ENCODE data around the gene NRROS.

The NRROS gene

DNA sequence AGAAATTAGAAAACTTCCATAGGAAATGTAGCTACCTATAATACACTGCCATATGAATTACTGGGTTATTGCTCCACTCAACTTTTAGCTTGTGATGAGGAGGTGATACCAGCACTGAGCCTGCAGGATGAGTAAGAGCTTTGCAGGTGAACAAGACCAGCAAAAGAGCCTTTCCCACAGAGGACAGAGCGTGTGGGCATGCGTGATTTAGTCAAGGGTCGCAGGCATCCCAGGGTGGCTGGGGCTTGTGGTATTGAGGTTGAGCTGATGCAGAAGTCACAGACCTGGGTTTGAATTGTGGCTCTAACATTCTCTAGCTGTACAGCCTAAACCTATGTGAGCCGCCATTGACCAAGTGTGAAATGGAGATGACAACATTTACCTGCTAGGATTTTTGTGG, 5.6 kb downstream of the NRROS start:
- Histone ChIP-seq H3K27ac (ENCODE audit: low read depth, low read length) (no peak overlapping the region), H3K27me3 (ENCODE audit: control insufficient read depth in 5 of 5, insufficient read depth in 4 of 5, low read length in 5 of 5) (peaks cover 0 to 9% (median 5%) of the 10 kb centered on the region in 5 donors), H3K9ac (ENCODE audit: low read length in 5 of 5) (no peak overlapping the region), H3K4me3 (ENCODE audit: low read depth in 1 of 5, low read length in 5 of 5) (no peak overlapping the region), H3K9me3 (ENCODE audit: control insufficient read depth in 5 of 5, low read length in 5 of 5) (no peaks in the 10 kb centered on the region), H3K4me1 (ENCODE audit: control insufficient read depth in 5 of 5, insufficient read depth in 5 of 5, low read length in 5 of 5) (peaks cover under 1 to 49% (median 16%) of the 10 kb centered on the region in 5 donors), H3K36me3 (ENCODE audit: control insufficient read depth in 5 of 5, insufficient read depth in 5 of 5, low read length in 5 of 5) (peaks cover 0 to 15% (median 10%) of the 10 kb centered on the region in 5 donors)

DNA sequence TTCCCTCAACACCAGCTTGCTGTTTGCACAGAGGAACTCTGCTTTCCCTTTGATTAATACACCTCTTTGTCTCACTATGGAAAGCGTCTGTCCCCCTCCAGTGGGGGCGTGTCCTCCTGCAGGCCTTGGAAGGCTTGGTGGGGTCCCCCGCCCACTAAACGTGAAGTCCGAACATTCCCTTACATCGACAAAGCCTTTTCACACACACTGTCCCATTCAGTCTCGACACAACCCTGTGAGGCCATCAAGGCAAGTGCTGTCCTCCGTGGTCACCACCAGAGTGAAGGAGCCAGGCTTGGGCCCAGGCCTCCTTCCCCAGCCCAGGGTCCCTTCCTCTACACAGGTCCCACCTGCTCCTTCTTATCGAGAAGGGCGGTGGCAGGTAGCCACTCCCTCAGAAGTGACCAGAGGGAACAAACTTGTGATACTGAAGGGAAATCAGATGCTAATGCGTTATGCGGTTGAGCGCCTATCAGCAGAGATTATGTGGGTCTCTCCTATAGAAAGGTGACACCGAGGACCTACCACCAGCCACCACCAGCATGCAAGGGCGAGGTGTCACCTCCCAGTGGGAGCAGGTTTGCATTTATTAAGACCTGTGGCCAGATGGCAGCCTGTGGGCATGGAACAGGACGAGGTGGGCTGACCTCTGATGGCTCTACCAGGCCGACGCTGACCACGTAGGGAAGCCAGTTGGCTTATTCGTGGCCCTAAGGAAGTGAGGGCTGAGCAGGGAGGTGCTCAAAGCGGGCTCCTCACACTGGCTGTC, 6.6 kb downstream of the NRROS start:
- Histone ChIP-seq H3K36me3 (ENCODE audit: control insufficient read depth in 5 of 5, insufficient read depth in 5 of 5, low read length in 5 of 5) (peaks cover 0 to 15% (median 10%) of the 10 kb centered on the region in 5 donors), H3K4me3 (ENCODE audit: low read depth in 1 of 5, low read length in 5 of 5) (no peak overlapping the region), H3K9ac (ENCODE audit: low read length in 5 of 5) (peak overlapping the region in 1 of 5 donors; percentile 14), H3K27ac (ENCODE audit: low read depth, low read length) (no peak overlapping the region), H3K9me3 (ENCODE audit: control insufficient read depth in 5 of 5, low read length in 5 of 5) (no peaks in the 10 kb centered on the region), H3K27me3 (ENCODE audit: control insufficient read depth in 5 of 5, insufficient read depth in 4 of 5, low read length in 5 of 5) (peaks cover 0 to 9% (median 2%) of the 10 kb centered on the region in 5 donors), H3K4me1 (ENCODE audit: control insufficient read depth in 5 of 5, insufficient read depth in 5 of 5, low read length in 5 of 5) (peaks cover 0 to 51% (median 24%) of the 10 kb centered on the region in 5 donors)

DNA sequence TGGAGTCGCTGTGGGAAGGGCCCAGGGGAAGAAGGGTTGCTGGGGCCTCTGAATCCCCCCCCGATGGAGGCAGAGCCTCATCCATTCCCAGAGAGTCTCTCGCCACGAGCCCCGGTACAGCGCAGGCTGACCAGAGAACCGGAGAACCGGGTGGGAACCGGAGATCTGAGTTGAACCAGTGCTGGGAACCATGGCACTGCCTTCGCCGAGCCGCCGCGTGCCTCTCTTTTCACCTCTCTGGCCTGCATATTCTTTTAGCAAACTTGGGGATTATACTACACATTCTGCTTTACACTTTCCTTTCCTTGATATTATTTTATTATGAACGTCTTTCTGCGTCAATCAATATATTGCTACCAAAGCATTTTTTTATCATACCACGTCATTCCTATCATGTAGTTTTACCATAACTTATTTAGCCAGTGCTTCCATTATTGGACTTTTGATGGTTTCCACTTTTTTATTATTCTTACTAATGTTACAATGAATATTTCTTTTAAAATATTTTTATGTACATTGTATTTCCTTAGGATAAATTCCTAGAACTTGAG, 7.2 kb downstream of the NRROS start:
- Histone ChIP-seq H3K9me3 (ENCODE audit: control insufficient read depth in 5 of 5, low read length in 5 of 5) (no peaks in the 10 kb centered on the region), H3K9ac (ENCODE audit: low read length in 5 of 5) (no peak overlapping the region), H3K27me3 (ENCODE audit: control insufficient read depth in 5 of 5, insufficient read depth in 4 of 5, low read length in 5 of 5) (peaks cover 0 to 7% (median 2%) of the 10 kb centered on the region in 5 donors), H3K4me3 (ENCODE audit: low read depth in 1 of 5, low read length in 5 of 5) (no peak overlapping the region), H3K27ac (ENCODE audit: low read depth, low read length) (no peak overlapping the region), H3K4me1 (ENCODE audit: control insufficient read depth in 5 of 5, insufficient read depth in 5 of 5, low read length in 5 of 5) (peaks cover 0 to 53% (median 31%) of the 10 kb centered on the region in 5 donors), H3K36me3 (ENCODE audit: control insufficient read depth in 5 of 5, insufficient read depth in 5 of 5, low read length in 5 of 5) (peaks cover 0 to 15% (median 10%) of the 10 kb centered on the region in 5 donors)

DNA sequence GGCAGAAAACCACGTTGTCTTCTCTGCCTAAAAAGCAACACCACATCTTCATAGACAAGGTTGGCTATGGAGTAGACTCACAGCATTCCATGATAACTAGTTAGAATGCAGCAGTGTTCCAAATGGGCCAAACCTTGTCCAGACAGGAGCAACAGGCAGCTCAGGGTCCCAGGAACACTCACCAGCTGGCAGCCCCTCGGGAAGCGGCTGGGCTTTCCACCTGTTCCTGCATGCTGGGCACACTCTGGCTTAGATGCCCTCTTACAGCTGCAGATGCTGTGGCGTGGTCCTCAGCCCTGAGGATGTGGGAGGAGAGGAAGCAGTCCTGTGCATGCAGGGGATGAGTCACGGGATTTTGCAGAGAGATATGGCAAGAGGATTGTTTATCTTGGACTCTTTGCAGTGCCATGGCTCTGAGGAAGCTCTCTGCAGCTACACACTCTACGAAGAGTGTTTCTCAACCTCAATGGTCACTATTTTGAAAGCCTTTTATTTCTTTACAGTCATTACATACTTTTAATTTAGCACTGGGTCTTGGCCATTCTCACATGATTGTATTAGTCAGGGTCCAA, 11.3 kb downstream of the NRROS start:
- Histone ChIP-seq H3K27me3 (ENCODE audit: control insufficient read depth in 5 of 5, insufficient read depth in 4 of 5, low read length in 5 of 5) (peaks cover 0 to 3% (median 2%) of the 10 kb centered on the region in 5 donors), H3K27ac (ENCODE audit: low read depth, low read length) (peak overlapping the region; percentile 11), H3K9ac (ENCODE audit: low read length in 5 of 5) (no peak overlapping the region), H3K4me3 (ENCODE audit: low read depth in 1 of 5, low read length in 5 of 5) (no peak overlapping the region), H3K36me3 (ENCODE audit: control insufficient read depth in 5 of 5, insufficient read depth in 5 of 5, low read length in 5 of 5) (peaks cover 0 to 21% (median 13%) of the 10 kb centered on the region in 5 donors), H3K4me1 (ENCODE audit: control insufficient read depth in 5 of 5, insufficient read depth in 5 of 5, low read length in 5 of 5) (peaks cover 0 to 55% (median 29%) of the 10 kb centered on the region in 5 donors), H3K9me3 (ENCODE audit: control insufficient read depth in 5 of 5, low read length in 5 of 5) (no peaks in the 10 kb centered on the region)

DNA sequence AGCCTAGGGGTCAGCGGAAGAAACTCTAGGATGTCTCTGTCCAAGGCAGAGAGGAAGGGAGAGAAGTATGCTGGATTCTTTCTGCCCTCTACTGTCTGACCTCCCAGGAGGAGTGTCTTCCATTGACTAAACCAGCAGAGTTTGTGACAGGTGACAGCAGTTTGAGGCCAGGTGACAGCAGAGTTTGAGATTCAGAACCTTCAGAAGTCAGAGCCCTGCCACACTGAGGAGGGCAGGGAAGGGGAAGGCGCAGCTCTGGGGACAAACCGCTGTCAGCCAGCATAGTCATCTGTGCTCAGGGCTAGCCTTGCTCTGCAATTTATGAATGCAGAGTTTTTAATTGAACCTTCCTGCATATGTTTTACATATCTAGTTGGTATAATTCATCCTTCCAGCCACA, 12.3 kb downstream of the NRROS start:
- Histone ChIP-seq H3K27ac (ENCODE audit: low read depth, low read length) (no peak overlapping the region), H3K4me3 (ENCODE audit: low read depth in 1 of 5, low read length in 5 of 5) (no peak overlapping the region), H3K9ac (ENCODE audit: low read length in 5 of 5) (no peak overlapping the region), H3K9me3 (ENCODE audit: control insufficient read depth in 5 of 5, low read length in 5 of 5) (no peaks in the 10 kb centered on the region), H3K4me1 (ENCODE audit: control insufficient read depth in 5 of 5, insufficient read depth in 5 of 5, low read length in 5 of 5) (peaks cover 0 to 46% (median 26%) of the 10 kb centered on the region in 5 donors), H3K36me3 (ENCODE audit: control insufficient read depth in 5 of 5, insufficient read depth in 5 of 5, low read length in 5 of 5) (peaks cover 0 to 29% (median 13%) of the 10 kb centered on the region in 5 donors), H3K27me3 (ENCODE audit: control insufficient read depth in 5 of 5, insufficient read depth in 4 of 5, low read length in 5 of 5) (peaks cover 0 to 3% (median 0%) of the 10 kb centered on the region in 5 donors)

DNA sequence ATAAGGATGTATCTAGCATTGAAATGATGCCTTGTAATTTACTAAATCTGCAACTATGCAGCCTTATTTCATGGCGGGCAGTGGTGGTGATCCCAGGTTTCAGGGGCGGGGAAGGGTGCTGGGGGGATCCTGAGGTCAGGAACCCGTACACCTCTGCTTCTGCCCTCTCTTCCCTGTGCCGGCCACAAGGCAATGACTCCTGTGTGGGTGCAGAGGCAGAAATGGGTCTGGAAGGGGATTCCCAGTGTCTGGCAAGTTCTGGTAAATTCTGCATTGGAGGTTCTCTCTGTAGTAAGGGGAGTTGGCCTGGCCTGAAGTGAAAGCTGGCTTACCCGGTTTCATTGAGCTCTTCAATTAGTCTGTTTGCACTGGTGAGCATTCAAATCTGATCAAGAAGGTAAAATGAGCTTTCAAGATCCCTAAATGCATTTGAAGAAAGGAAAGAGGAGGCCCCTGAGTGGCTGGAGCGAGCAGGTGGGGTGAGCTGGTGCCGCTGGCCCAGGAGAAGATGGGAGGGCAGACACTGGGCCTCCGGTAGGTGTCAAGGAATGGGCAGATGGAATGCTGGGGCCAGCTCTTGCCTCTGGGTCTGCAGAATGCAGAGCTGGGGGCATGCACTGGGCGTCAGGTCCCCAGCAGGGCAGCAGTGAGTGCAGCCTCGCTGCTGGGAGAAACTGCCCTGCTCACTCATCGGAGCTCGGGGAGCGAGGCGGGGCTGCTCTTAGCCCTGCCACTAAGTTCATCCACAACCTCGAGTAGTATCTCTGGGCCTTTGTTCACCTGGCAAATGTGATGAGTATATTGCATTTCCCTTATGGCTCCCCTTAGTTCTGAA, 13.7 kb downstream of the NRROS start:
- H3K9me3 ChIP-seq (ENCODE audit: control insufficient read depth in 5 of 5, low read length in 5 of 5): no peaks in the 10 kb centered on the region
- peaks cover 0 to 35% (median 22%) of the 10 kb centered on the region in 5 donors for H3K36me3 ChIP-seq (ENCODE audit: control insufficient read depth in 5 of 5, insufficient read depth in 5 of 5, low read length in 5 of 5)
- no peak overlapping the region for H3K4me3 ChIP-seq (ENCODE audit: low read depth in 1 of 5, low read length in 5 of 5)
- H3K4me1 ChIP-seq (ENCODE audit: control insufficient read depth in 5 of 5, insufficient read depth in 5 of 5, low read length in 5 of 5): peaks cover 0 to 46% (median 26%) of the 10 kb centered on the region in 5 donors
- peak overlapping the region in 1 of 5 donors; percentile 6 for H3K9ac ChIP-seq (ENCODE audit: low read length in 5 of 5)
- H3K27ac ChIP-seq (ENCODE audit: low read depth, low read length): no peak overlapping the region
- peaks cover 0 to 3% (median 0%) of the 10 kb centered on the region in 5 donors for H3K27me3 ChIP-seq (ENCODE audit: control insufficient read depth in 5 of 5, insufficient read depth in 4 of 5, low read length in 5 of 5)

DNA sequence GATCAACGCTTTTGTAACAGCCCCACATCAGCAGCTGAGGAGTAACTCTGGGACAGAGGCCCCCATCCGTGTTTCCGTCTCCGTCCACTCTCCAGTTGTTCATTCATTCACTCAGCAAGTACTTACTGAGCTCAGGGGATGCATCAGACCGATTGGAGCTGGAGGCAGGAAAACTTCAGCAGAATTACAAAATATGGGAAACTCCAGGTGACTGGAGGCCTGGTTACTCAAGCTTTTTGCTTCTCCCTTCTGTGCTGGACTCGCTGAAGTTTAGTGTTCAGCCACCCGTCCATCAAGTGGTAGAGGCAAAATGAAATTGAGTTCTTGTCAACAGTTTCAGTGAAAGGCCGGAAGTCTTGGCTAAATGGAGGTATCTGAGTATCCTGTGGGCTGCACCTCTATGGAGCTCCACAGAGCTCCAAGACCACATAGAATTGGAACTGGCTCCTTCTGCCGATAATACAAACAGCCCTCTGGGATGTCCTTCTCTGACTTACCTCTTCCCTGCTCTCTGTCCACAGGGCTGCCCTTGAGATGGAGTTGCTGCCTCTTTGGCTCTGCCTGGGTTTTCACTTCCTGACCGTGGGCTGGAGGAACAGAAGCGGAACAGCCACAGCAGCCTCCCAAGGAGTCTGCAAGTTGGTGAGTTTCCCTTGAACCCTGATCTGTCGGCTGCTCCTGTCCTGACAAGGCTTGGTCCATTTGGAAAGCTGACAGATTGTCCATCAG, 14.7 kb downstream of the NRROS start:
- Histone ChIP-seq H3K27ac (ENCODE audit: low read depth, low read length) (no peak overlapping the region), H3K4me1 (ENCODE audit: control insufficient read depth in 5 of 5, insufficient read depth in 5 of 5, low read length in 5 of 5) (peaks cover 0 to 42% (median 26%) of the 10 kb centered on the region in 5 donors), H3K36me3 (ENCODE audit: control insufficient read depth in 5 of 5, insufficient read depth in 5 of 5, low read length in 5 of 5) (peaks cover 0 to 43% (median 25%) of the 10 kb centered on the region in 5 donors), H3K9me3 (ENCODE audit: control insufficient read depth in 5 of 5, low read length in 5 of 5) (no peaks in the 10 kb centered on the region), H3K9ac (ENCODE audit: low read length in 5 of 5) (no peak overlapping the region), H3K27me3 (ENCODE audit: control insufficient read depth in 5 of 5, insufficient read depth in 4 of 5, low read length in 5 of 5) (peaks cover 0 to 3% (median 0%) of the 10 kb centered on the region in 5 donors), H3K4me3 (ENCODE audit: low read depth in 1 of 5, low read length in 5 of 5) (no peak overlapping the region)

DNA sequence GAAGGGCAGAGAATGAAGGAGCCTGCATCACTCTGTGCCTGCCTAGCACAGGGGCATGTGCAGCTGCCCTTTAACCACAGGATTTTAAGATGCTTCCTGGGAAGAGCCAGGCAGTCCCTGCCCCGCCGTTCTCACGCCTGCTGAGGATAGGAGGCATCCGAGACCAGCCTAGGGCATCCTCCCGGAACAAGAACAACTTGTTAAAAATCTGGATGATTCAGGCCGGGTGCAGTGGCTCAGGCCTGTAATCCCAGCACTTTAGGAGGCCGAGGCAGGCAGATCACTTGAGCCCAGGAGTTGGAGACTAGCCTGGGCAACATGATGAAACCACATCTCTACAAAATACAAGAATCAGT, 15.2 kb downstream of the NRROS start:
- no peak overlapping the region for H3K9ac ChIP-seq (ENCODE audit: low read length in 5 of 5)

DNA sequence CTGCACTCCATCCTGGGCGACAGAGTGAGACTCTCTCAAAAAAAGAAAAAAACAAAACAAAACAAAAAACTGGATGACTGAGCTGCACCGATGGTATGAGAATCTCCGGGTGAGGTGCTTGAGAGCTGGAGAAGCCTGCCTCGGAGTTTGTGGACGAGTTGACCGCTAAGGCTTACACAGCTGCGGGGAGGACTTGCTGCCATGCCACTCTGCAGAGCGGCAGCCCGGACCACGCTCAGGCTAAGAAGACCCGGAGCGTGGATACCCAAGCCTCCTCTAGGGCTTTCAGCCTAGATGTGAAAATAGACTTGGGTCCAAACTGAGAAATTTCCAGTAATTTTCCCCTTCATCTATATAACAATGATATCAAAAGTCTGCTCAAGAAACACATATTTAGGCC, 16.0 kb downstream of the NRROS start:
- Histone ChIP-seq H3K9me3 (ENCODE audit: control insufficient read depth in 5 of 5, low read length in 5 of 5) (no peaks in the 10 kb centered on the region), H3K4me3 (ENCODE audit: low read depth in 1 of 5, low read length in 5 of 5) (no peak overlapping the region), H3K27ac (ENCODE audit: low read depth, low read length) (no peak overlapping the region), H3K9ac (ENCODE audit: low read length in 5 of 5) (no peak overlapping the region), H3K4me1 (ENCODE audit: control insufficient read depth in 5 of 5, insufficient read depth in 5 of 5, low read length in 5 of 5) (peaks cover 0 to 39% (median 24%) of the 10 kb centered on the region in 5 donors), H3K27me3 (ENCODE audit: control insufficient read depth in 5 of 5, insufficient read depth in 4 of 5, low read length in 5 of 5) (peaks cover 0 to 2% (median 0%) of the 10 kb centered on the region in 5 donors), H3K36me3 (ENCODE audit: control insufficient read depth in 5 of 5, insufficient read depth in 5 of 5, low read length in 5 of 5) (peaks cover 0 to 53% (median 33%) of the 10 kb centered on the region in 5 donors)

More for the DNA sequence above, 15.2 kb downstream of the NRROS start:
- Histone ChIP-seq H3K36me3 (ENCODE audit: control insufficient read depth in 5 of 5, insufficient read depth in 5 of 5, low read length in 5 of 5) (peaks cover 0 to 46% (median 26%) of the 10 kb centered on the region in 5 donors), H3K4me3 (ENCODE audit: low read depth in 1 of 5, low read length in 5 of 5) (no peak overlapping the region), H3K4me1 (ENCODE audit: control insufficient read depth in 5 of 5, insufficient read depth in 5 of 5, low read length in 5 of 5) (peaks cover 0 to 42% (median 26%) of the 10 kb centered on the region in 5 donors), H3K27me3 (ENCODE audit: control insufficient read depth in 5 of 5, insufficient read depth in 4 of 5, low read length in 5 of 5) (peaks cover 0 to 3% (median 0%) of the 10 kb centered on the region in 5 donors), H3K9me3 (ENCODE audit: control insufficient read depth in 5 of 5, low read length in 5 of 5) (no peaks in the 10 kb centered on the region), H3K27ac (ENCODE audit: low read depth, low read length) (no peak overlapping the region)
